ENCODE results near the gene SCAI.

- no peak for TF ChIP-seq ZC3H4 (CRISPR knock-in tag; IDR thresholded peaks at IDR 0.05; ENCODE audit: borderline replicate concordance)
- TF ChIP-seq RAD51 (IDR thresholded peaks at IDR 0.05; ENCODE audit: borderline replicate concordance, low read depth), result no peak
- TF ChIP-seq FIP1L1 (IDR thresholded peaks at IDR 0.05; ENCODE audit: low read depth, low read length, poor library complexity, severe bottlenecking), result no peak
- TF ChIP-seq RAD21 (CRISPR knock-in tag; conservative IDR thresholded peaks at IDR 0.05 in 1 of 2, IDR thresholded peaks at IDR 0.05 in 1 of 2), result no peak
- no peak for TF ChIP-seq JUNB (CRISPR knock-in tag; conservative IDR thresholded peaks at IDR 0.05)
- no peak for TF ChIP-seq NFIC (IDR thresholded peaks at IDR 0.05)
- no peak for TF ChIP-seq CTCF (IDR thresholded peaks at IDR 0.05 in 2 of 3, conservative IDR thresholded peaks at IDR 0.05 in 1 of 3; ENCODE audit: insufficient read depth in 2 of 3, low read depth in 1 of 3, low read length in 3 of 3)
- TF ChIP-seq ZBTB1 (CRISPR knock-in tag; IDR thresholded peaks at IDR 0.05; ENCODE audit: borderline replicate concordance, low read depth), result no peak
- no peak for TF ChIP-seq POLR2H (tag; IDR thresholded peaks at IDR 0.05; ENCODE audit: low read depth)
These were observed 54.6 kb downstream of the SCAI start for GRCh38 chr9:125088752-125089151.

Measured in K562 (cell line).